ENCODE measurements around the gene TEN1. TPM values are rescaled to one million over a fixed set of nuclear protein-coding genes. Genes with fewer than 3 reads are reported as not detected.
"Not testable (repeated sequence)": the region's sequence is repeated elsewhere in the genome, so short reads cannot be mapped to it uniquely, and the experiment has no call there.

TEN1 gene
- total RNA-seq = 15.1 and 27.1 TPM in 2 replicates

DNA sequence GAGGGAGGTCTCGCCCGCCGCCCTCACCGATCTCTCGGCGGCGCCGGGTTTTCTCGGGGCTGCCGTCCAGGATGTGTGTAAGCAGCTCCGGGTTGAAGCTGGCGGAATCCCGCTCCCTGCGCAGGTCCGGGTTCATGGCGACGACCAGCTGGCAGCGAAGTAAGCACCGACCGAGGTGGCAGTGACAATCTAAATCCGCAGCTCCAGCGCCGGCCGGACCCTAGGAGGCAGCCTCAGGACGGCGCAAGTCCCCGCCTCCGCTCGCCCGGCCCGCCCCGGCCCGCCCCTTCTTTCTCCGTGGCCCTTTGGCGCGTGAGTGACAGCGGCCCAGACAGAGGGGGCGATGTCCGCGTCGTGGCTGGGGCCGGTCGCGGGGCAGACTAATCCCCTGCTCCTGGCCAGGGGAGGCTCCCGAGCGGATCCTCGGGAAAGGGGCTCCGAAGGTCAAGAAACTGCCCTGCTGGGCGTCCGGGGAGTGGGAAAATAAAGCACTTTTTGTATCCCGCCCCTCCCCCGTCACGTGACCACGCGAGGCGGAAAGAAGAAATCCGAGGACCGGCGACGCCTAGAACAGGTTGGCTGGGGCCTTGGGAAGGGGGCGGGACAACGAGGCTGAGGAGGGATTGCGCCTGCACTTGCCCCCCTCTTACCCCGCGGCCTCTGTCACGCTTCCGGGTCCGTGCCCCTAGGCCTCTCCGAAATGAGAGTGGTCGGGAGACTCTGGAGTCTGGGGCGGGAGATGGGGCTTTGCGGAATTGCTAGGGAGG, at the start of gene TEN1, which contains the start of gene ACOX1:
TEN1 (plus strand) TSS at position 303 of the 767 bp plus-strand sequence. CDS start 6,953 bp downstream, outside the sequence.
ACOX1 (minus strand) TSS at position 229 of the 767 bp plus-strand sequence; CDS start at position 136, 93 bp downstream.
- peak; percentile 68 for DNase-seq (ENCODE audit: extremely low read depth, low read depth, low spot score)

DNA sequence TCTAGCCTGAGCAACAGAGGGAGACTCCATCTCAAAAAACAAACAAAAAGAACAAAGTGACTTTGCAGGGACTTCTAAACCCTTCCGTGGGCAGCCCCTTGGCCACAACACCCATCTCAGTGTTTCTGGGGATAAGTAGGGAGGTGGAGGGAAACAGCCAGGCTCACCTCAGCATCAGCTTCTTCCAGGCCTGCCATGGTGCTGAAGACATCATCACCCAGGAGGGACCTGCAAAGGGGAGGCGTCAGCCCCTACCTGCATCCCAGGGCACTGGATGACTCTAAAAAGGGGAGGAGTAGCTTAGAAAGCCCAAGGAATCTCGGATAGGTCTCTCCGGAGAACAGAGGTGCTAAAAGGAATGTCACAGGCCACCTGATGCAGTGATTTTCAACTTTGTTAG, 48.0 kb upstream of the TEN1 start:
- no peak for DNase-seq (ENCODE audit: extremely low read depth, low read depth, low spot score)

GRCh38 chr17:75932852-75933251, 46.2 kb upstream of the TEN1 start:
- no peak for DNase-seq (ENCODE audit: extremely low read depth, low read depth, low spot score)

- no peak for DNase-seq (ENCODE audit: extremely low read depth, low read depth, low spot score)
Observed at GRCh38 chr17:75933808-75934207, 45.2 kb upstream of the TEN1 start.

- DNase-seq (ENCODE audit: extremely low read depth, low read depth, low spot score) = no peak
Observed at GRCh38 chr17:75937652-75938051, 41.4 kb upstream of the TEN1 start.

GRCh38 chr17:75940727-75941441, 38.2 kb upstream of the TEN1 start, which contains the start of gene FBF1:
TSS of gene FBF1 (minus strand) at chr17:75941042. CDS start at chr17:75938149, 2,893 bp downstream.
- DNase-seq (ENCODE audit: extremely low read depth, low read depth, low spot score) = peak; percentile 27

DNA sequence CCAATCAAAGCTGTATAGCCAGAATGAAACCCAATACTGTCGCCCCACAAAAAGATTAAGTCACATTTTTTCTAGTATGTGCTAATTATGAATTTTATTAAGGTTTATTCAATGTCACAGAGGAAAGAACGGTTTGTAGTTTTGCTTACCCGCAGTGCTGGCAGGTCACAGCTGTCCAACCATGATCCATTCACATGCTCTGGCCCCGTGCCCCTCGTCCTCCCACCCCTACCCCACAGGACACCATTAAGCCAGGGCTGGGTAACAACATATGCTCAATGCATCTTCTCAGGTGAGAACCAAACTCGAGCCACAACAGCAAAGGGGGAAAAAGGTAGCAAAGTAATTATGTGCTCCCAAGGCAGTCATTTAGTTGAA, 37.6 kb upstream of the TEN1 start:
- DNase-seq (ENCODE audit: extremely low read depth, low read depth, low spot score) = no peak

- DNase-seq (ENCODE audit: extremely low read depth, low read depth, low spot score) = no peak
Observed at GRCh38 chr17:75942473-75942872, 36.6 kb upstream of the TEN1 start.

DNA sequence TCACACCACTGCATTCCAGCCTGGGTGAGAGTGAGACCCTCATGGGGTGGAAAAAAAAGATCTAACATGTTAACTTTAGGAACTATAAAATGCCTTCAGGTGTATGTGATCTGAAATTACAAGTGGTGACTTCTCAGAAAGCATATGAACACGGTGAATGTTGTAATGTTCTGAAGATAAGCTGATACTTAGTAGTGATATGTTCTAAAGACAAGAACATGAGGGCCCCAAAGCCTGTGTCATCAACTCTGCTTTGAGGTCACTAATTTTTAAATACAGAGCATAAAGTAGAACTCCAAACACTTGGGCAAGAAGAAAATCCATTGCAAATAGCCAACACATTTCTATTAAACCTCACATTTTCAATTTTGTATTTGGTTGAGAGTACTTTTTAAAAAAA, 35.5 kb upstream of the TEN1 start:
- no peak for DNase-seq (ENCODE audit: extremely low read depth, low read depth, low spot score)

DNA sequence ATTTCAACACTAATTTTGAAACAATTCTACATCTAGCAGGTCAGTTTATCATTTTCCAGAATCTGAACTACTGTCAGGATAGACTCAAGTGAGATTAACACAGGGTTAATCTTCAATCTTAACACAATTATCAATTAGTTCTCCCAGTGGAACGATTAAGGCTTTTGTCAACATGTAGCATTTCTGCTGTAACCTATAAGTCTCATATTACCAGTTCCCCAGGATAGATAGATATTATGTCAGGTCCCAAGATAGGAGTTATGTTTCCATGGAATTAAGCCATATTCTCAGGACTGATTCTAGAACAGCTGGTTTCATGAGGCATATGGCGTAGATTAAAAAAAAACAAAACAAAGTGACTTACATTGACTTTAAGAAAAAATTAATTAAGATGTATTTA, 33.8 kb upstream of the TEN1 start:
- no peak for DNase-seq (ENCODE audit: extremely low read depth, low read depth, low spot score)

GRCh38 chr17:75950421-75950820, 28.6 kb upstream of the TEN1 start:
- no peak for DNase-seq (ENCODE audit: extremely low read depth, low read depth, low spot score)

GRCh38 chr17:75950855-75951554, 28.0 kb upstream of the TEN1 start:
- DNase-seq (ENCODE audit: extremely low read depth, low read depth, low spot score) = no peak

DNA sequence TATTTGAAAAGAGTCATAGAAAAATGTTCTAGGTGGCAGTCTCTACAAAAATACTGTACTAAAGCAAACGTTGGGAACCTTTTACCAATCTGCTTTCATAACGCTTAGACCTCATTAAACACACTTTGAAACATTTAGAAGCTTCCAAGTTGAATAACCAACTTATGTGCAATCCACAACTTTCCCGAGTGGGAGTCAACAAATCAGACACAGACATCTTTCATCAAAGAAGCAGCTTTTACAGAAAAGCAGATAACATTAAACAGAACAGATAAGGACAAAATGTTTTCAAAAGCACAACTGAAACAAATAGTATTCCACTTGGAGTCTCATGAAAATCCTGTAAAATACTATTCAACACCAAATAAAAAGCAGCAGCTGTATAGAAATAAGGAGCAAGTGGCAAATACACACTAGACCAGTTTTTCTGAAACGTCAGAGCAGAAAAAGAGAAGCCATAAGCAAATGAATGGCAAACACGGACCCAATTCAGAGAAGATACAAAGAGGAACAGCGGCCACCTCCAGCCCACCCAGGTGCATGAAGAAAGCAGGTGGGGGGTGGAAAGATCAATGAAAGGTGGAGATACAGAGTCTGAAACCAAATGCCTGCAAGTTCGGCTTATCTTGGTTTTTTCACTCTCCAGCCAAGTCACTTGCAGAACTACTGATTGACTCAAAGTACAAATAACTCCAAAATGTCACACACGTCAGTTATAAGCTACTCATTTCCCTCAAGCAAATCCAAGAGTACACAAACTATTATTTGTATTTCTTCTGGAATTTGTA, 19.8 kb upstream of the TEN1 start:
- no peak for DNase-seq (ENCODE audit: extremely low read depth, low read depth, low spot score)

DNA sequence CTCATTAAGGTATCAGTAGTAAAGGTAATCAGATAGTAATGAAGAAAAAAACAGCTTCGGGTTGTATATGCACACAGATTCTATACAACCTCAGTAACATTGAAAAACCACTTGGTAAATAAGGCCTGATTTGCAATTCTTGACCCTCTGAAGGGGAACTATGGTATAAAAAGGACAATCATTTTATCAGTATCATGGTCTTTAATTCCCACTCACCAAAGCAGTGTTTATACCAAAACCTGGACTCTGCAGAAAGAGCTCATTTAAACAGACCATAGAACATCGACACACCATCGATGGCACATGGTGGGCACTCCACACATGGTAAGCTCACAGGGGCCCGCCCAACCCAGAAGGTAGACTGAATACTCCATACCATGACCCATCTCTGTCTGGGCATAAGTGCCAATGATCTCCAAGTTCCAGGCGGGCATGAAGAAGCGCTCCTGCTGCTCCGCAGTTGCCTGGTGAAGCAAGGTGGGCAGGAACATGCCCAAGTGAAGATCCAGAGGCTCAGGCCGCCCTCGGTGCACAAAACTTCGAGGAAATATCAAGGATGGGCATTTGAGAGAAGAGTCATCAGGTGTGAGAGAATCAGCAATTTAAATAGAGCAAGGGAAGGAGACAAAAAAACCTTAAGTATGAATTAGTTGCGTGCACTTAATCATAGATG, 19.1 kb upstream of the TEN1 start:
- no peak for DNase-seq (ENCODE audit: extremely low read depth, low read depth, low spot score)

DNA sequence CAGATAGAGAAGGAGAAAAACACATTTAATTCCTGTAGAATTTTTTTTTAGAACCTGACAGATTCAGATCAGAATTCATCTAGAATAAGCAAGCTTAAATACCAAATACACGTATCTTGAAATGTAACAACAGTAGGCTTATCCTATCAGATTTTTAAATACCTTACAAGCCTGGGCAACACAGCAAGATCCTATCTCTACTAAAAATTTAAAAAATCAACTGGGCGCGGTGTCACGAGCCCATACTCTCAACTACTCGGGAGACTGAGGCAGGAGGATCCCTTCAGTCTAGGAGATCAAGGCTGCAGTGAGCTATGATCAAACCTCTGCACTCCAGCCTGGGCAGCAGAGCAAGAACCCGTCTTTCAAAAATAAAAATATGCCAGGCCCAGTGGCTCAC, 13.6 kb upstream of the TEN1 start:
- DNase-seq (ENCODE audit: extremely low read depth, low read depth, low spot score) = no peak

GRCh38 chr17:75969044-75969443, 10.0 kb upstream of the TEN1 start:
- not testable (repeated sequence) for DNase-seq (ENCODE audit: extremely low read depth, low read depth, low spot score)

DNA sequence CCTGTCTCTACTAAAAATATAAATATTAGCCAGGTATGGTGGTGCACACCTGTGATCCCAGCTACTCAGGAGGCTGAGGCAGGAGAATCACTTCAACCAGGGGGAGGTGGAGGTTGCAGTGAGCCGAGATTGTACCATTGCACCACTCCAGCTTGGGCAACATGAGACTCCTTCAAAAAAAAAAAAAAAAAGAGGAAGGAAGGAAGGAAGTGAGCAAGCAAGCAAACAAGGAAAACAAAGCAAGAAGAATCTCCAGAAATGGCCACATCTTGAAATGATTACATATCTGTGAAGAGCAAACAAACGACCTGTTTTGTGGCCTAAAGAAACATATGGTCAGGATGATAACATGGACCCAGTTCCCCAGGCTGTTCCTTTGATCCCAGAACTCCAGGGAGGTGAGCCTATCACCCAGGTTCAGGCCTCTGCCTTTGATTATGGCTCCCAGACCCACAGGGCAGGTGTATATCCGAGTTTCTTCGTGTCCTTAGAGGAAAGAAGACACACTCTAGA, 9.0 kb upstream of the TEN1 start:
- DNase-seq (ENCODE audit: extremely low read depth, low read depth, low spot score) = no peak

GRCh38 chr17:75970626-75971025, 8.4 kb upstream of the TEN1 start:
- DNase-seq (ENCODE audit: extremely low read depth, low read depth, low spot score) = no peak

GRCh38 chr17:75975187-75975586, 3.9 kb upstream of the TEN1 start:
- DNase-seq (ENCODE audit: extremely low read depth, low read depth, low spot score) = not testable (repeated sequence)

GRCh38 chr17:75975757-75976174, 3.3 kb upstream of the TEN1 start:
- no peak for DNase-seq (ENCODE audit: extremely low read depth, low read depth, low spot score)

All from glomerular endothelial cell (primary cell).